ENCODE results near the gene CC2D2A. TPM values are rescaled to one million over a fixed set of nuclear protein-coding genes. Genes with fewer than 3 reads are reported as not detected.

The CC2D2A gene
- total and polyA plus RNA-seq, 2 of the 13 experiments (the other 11 are each of a cell fraction or from before 2014, with no cell fraction given): 4.2 to 7.2 TPM

- TF ChIP-seq ZNF407 (CRISPR knock-in tag; IDR thresholded peaks at IDR 0.05; ENCODE audit: not compliant biosample characterization): no peak
- no peak for TF ChIP-seq ZSCAN21 (CRISPR knock-in tag; IDR thresholded peaks at IDR 0.05; ENCODE audit: borderline replicate concordance)
Observed at GRCh38 chr4:15536552-15537499, 67.1 kb downstream of the CC2D2A start (continued).

- ATAC-seq (no peak), FAIRE-seq (no peak), DNase-seq (ENCODE audit: low spot score) (no peak)
- Histone ChIP-seq H3K79me2 (ENCODE audit: insufficient read depth, low read length) (no peaks in the 10 kb centered on the region), H3K9ac (ENCODE audit: insufficient read depth, low read depth, low read length) (no peak overlapping the region), H3K27me3 (ENCODE audit: control insufficient read depth in 1 of 2, insufficient read depth in 2 of 2, low read length in 2 of 2) (no peaks in the 10 kb centered on the region), H3K4me2 (ENCODE audit: low read depth, low read length) (no peak overlapping the region), H3K27ac (ENCODE audit: extremely low read length, insufficient read depth, low read length) (no peak overlapping the region), H4K20me1 (ENCODE audit: insufficient read depth, low read length) (no peaks in the 10 kb centered on the region), H3K36me3 (replicated peaks in 1 of 2; ENCODE audit: control insufficient read depth in 1 of 2, insufficient read depth in 2 of 2, low read length in 2 of 2) (no peaks in the 10 kb centered on the region), H3K4me3 (replicated peaks in 1 of 3; ENCODE audit: insufficient read depth in 1 of 3, low read depth in 2 of 3, low read length in 3 of 3) (no peak overlapping the region), H2AFZ (ENCODE audit: low read length) (no peak overlapping the region), H3K9me3 (ENCODE audit: low read length) (no peaks in the 10 kb centered on the region), H3K4me1 (ENCODE audit: insufficient read depth, low read length) (no peaks in the 10 kb centered on the region)
- in situ Hi-C loops (cut with HindIII; ENCODE audit: extremely low pct_ligation_motif_present, low pct_unique_long_range_greater_than_20kb): no loop called here
- no TSS peak for BruUV-seq (replicated peaks)
- no peak for TF ChIP-seq NPAS2 (CRISPR knock-in tag; IDR thresholded peaks at IDR 0.05; ENCODE audit: borderline replicate concordance)
- no peak for TF ChIP-seq JUND (CRISPR knock-in tag; IDR thresholded peaks at IDR 0.05)
- ChIA-PET CTCF (ENCODE audit: low intra/inter-chr PET ratio, low total read pairs) (no interaction called here), POLR2A (no interaction called here)
- WGBS (ENCODE audit: low lambda C conversion rate): 98% methylated on average over 5 of the region's 5 CpGs
- intact Hi-C loops (cut with micrococcal nuclease; ENCODE audit: unreplicated experiment): no loop called here
Observed at GRCh38 chr4:15541941-15542340, 72.3 kb downstream of the CC2D2A start.
